Heart left ventricle (tissue), 16 donors: ENCODE data around the gene SOCS6. TPM values are rescaled to one million over a fixed set of nuclear protein-coding genes. Genes with fewer than 3 reads are reported as not detected.

ENCODE experiments used
- ATAC-seq, 4 donors: fragments of 200-7000 bp; cut with Tn5 transposase; one replicate each; pipeline ENCODE4 v1.9.1; 2020 to 2022; ENCODE audit warnings: moderate library complexity in 4 of 4, mild to moderate bottlenecking in 3 of 4, moderate number of reproducible peaks in 1 of 4
- DNase-seq, 5 donors: peaks; one replicate each; pipeline ENCODE4 v3.0.0-alpha.2; 2020
- H3K27ac ChIP-seq, 12 donors: fragments of 200-600 bp; sonication (generic) in 4 of 12; one replicate each; pipeline versions ENCODE4 v1.5.0 to v1.8.0; 2016 to 2022; ENCODE audit warnings: mild to moderate bottlenecking in 2 of 12
- H3K27me3 ChIP-seq, 9 donors: fragments of 200-600 bp; sonication (generic) in 2 of 9; one replicate each; pipeline versions ENCODE4 v1.5.1 to v1.8.0; 2016 to 2022; ENCODE audit warnings: mild to moderate bottlenecking in 3 of 9
- H3K36me3 ChIP-seq, 9 donors: fragments of 200-600 bp; sonication (generic) in 2 of 9; one replicate each; pipeline versions ENCODE4 v1.5.0 to v1.8.0; 2018 to 2022; ENCODE audit warnings: mild to moderate bottlenecking in 2 of 9
- H3K4me1 ChIP-seq, 12 donors: fragments of 200-600 bp; sonication (generic) in 4 of 12; one replicate each; pipeline versions ENCODE4 v1.5.0 to v1.8.0; 2016 to 2022; ENCODE audit warnings: mild to moderate bottlenecking in 3 of 12
- H3K4me3 ChIP-seq, 12 donors: fragments of 200-600 bp; sonication (generic) in 4 of 12; one replicate each; pipeline versions ENCODE4 v1.5.0 to v1.8.0; 2017 to 2022; ENCODE audit warnings: mild to moderate bottlenecking in 9 of 12, moderate library complexity in 4 of 12
- H3K9me3 ChIP-seq, 12 donors: fragments of 200-600 bp; sonication (generic) in 4 of 12; one replicate each; pipeline versions ENCODE4 v1.5.0 to v1.8.0; 2016 to 2022; ENCODE audit warnings: mild to moderate bottlenecking in 1 of 12
- CTCF ChIP-seq, 12 donors: fragments of 200-600 bp; sonication (generic) in 4 of 12; IDR thresholded peaks; one replicate each; pipeline versions ENCODE4 v1.5.0 to v1.8.0; 2018 to 2022; ENCODE audit warnings: antibody characterized with exemption in 12 of 12, mild to moderate bottlenecking in 5 of 12
- POLR2A ChIP-seq, 2 donors: fragments of 450-650 bp; IDR thresholded peaks; one replicate each; pipeline ENCODE4 v1.6.1; 2017; ENCODE audit warnings: antibody characterized with exemption in 2 of 2, mild to moderate bottlenecking in 2 of 2, moderate library complexity in 2 of 2
- WGBS, 4 donors: extraction: QIAGEN DNeasy Blood & Tissue Kit in 2 of 4; methylation state at CpG; one replicate each; pipeline versions ENCODE4 v1.1.5 to v1.1.7; 2013 to 2018; 5-methylcytosine and 5-hydroxymethylcytosine counted together
- intact Hi-C, 10 donors: fragments of 100-400 bp; cut with DNase I; formaldehyde crosslinking; loops; one replicate each; pipeline versions ENCODE4 v1.11.1 to v1.14.2; 2022
- polyA plus RNA-seq, 2 donors: library from polyadenylated mRNA; stranded (reverse); fragments of 200-250 nt; gene quantifications; one replicate each; pipeline ENCODE4 v1.2.3, GENCODE V29; 2013
- total RNA-seq, 9 donors: library from RNA; depleted of rRNA in 2 of 9; stranded (reverse); fragments of >200 nt in 2 of 9; fragmentation: NEBNext Ultra II Directional in 3 of 9; extraction: Animal tissue kit (Norgen Biotek cat#: 25700) in 3 of 9; gene quantifications; one replicate each; pipeline versions ENCODE4 v1.1.0 to v1.2.4, GENCODE V29; 2016 to 2023
- donor health status: ischemic (EF 13 %, LVEDD 7.1; RV severe dilation, severe dysfunction).
- donor health status: healthy with polysubstance abuse.
- donor health status: DM: no; HTN: yes; CAD: no.
- donor health status: DM: no; HTN: no; CAD: no.
- donor health status: ischemic (EF 25% LVEDD 6.9; RV normal size, moderate dysfunction).
- donor health status: ischemic (EF 25% LVEDD 5.7; RV mildly dilated, moderate dysfunction).
- donor health status: healthy.
- donor health status: DM: yes; HTN: yes; CAD: no.
- donor health status: ischemic (EF 35%, LVEDD 5.7; RV mildly dilated, moderate dysfunction).
- donor health status: nonischemic (EF 11% LVEDD 7.7; RV severe dilation, severe dysfunction).
- donor health status: DM: yes; HTN: yes; CAD: no.
- donor health status: PGD.
- donor health status: ischemic (EF 29% LVEDD 5.4; RV normal size, mild dysfunction).
- donor health status: nonischemic (EF 23%, LVEDD 6.1; RV moderate dilation, normal function).

Gene SOCS6
- total and polyA plus RNA-seq, 11 donors: 6.5 to 32.9 (median 21.4) TPM

GRCh38 chr18:70321616-70322015, 32.8 kb downstream of the SOCS6 start:
- 93 to 100% (median 100%) methylated on average over 2 of the region's 2 CpGs for WGBS, 4 donors
- Histone ChIP-seq H3K9me3 (no peaks in the 10 kb centered on the region), H3K4me1 (peaks cover 0 to 10% (median 0%) of the 10 kb centered on the region in 12 donors), H3K4me3 (no peak overlapping the region), H3K36me3 (peaks cover 0 to 23% (median 18%) of the 10 kb centered on the region in 9 donors), H3K27ac (no peak overlapping the region), H3K27me3 (no peaks in the 10 kb centered on the region)
- intact Hi-C loops: no loop called here
- TF ChIP-seq POLR2A (IDR thresholded peaks at IDR 0.05) (no peak), CTCF (IDR thresholded peaks at IDR 0.05) (no peak)
- ATAC-seq (no peak), DNase-seq (no peak)

- TF ChIP-seq CTCF (IDR thresholded peaks at IDR 0.05): no peak
- 86 to 91% (median 89%) methylated on average over 2 of the region's 2 CpGs for WGBS, 4 donors
- Histone ChIP-seq H3K36me3 (peaks cover 0 to 24% (median 18%) of the 10 kb centered on the region in 9 donors), H3K27ac (no peak overlapping the region), H3K4me1 (peaks cover 0 to 10% (median 0%) of the 10 kb centered on the region in 12 donors), H3K4me3 (no peak overlapping the region), H3K27me3 (no peaks in the 10 kb centered on the region), H3K9me3 (no peaks in the 10 kb centered on the region)
- ATAC-seq (no peak), DNase-seq (no peak)
- intact Hi-C loops: no loop called here
These were observed 33.5 kb downstream of the SOCS6 start for GRCh38 chr18:70322385-70322784.

GRCh38 chr18:70322928-70323327, 34.1 kb downstream of the SOCS6 start:
- WGBS, 4 donors: 57 to 75% (median 72%) methylated on average over 5 of the region's 5 CpGs
- Histone ChIP-seq H3K27ac (no peak overlapping the region), H3K36me3 (peaks cover 0 to 24% (median 18%) of the 10 kb centered on the region in 9 donors), H3K4me3 (no peak overlapping the region), H3K9me3 (no peaks in the 10 kb centered on the region), H3K27me3 (no peaks in the 10 kb centered on the region), H3K4me1 (peaks cover 0 to 12% (median 0%) of the 10 kb centered on the region in 12 donors)
- TF ChIP-seq POLR2A (IDR thresholded peaks at IDR 0.05) (no peak), CTCF (IDR thresholded peaks at IDR 0.05) (no peak)
- intact Hi-C loops: no loop called here
- ATAC-seq: peak in 3 of 4 donors; percentile 22 to 60 (median 60)
- no peak for DNase-seq

GRCh38 chr18:70324897-70325296, 36.1 kb downstream of the SOCS6 start:
- WGBS, 4 donors: 92 to 98% (median 94%) methylated on average over 20 of the region's 20 CpGs
- H3K36me3 ChIP-seq: peaks cover 0 to 24% (median 18%) of the 10 kb centered on the region in 9 donors
- no peaks in the 10 kb centered on the region for H3K27me3 ChIP-seq
- intact Hi-C loops: loop anchor here in 1 of 10 donors (5.0 kb wide), 1 partner anchor 33 kb away; no protein-coding TSS in a partner anchor
- H3K9me3 ChIP-seq: no peaks in the 10 kb centered on the region
- no peak overlapping the region for H3K4me3 ChIP-seq
- peak in 2 of 4 donors; percentile 13 to 15 for ATAC-seq
- TF ChIP-seq POLR2A (IDR thresholded peaks at IDR 0.05) (no peak), CTCF (IDR thresholded peaks at IDR 0.05) (no peak)
- no peak for DNase-seq
- peaks cover 0 to 27% (median 7%) of the 10 kb centered on the region in 12 donors for H3K4me1 ChIP-seq
- H3K27ac ChIP-seq: no peak overlapping the region
